PC-3 (cell line): Measurements from ENCODE around the gene MAP2.

Source experiments
- EZH2 ChIP-seq: fragments of 300-600 bp; sonication (generic); IDR thresholded peaks from one replicate; pipeline ENCODE4 v1.6.1; 2017; ENCODE audit warnings: antibody characterized with exemption, mild to moderate bottlenecking, low read length; ENCODE audit not compliant: unreplicated experiment
- TF ChIP-seq, protein P1 (sequence below): fragments of 300-600 bp; sonication (generic); conservative IDR thresholded peaks from 2 replicates; pipeline ENCODE4 v1.5.1; 2017; ENCODE audit warnings: antibody characterized with exemption, low read depth, mild to moderate bottlenecking, low read length

GRCh38 chr2:209753020-209753419 is 329.2 kb downstream of the MAP2 start:
- TF ChIP-seq, protein P1, sequence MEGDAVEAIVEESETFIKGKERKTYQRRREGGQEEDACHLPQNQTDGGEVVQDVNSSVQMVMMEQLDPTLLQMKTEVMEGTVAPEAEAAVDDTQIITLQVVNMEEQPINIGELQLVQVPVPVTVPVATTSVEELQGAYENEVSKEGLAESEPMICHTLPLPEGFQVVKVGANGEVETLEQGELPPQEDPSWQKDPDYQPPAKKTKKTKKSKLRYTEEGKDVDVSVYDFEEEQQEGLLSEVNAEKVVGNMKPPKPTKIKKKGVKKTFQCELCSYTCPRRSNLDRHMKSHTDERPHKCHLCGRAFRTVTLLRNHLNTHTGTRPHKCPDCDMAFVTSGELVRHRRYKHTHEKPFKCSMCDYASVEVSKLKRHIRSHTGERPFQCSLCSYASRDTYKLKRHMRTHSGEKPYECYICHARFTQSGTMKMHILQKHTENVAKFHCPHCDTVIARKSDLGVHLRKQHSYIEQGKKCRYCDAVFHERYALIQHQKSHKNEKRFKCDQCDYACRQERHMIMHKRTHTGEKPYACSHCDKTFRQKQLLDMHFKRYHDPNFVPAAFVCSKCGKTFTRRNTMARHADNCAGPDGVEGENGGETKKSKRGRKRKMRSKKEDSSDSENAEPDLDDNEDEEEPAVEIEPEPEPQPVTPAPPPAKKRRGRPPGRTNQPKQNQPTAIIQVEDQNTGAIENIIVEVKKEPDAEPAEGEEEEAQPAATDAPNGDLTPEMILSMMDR, result no peak
- TF ChIP-seq EZH2, result no peak
